Activated T-cell treated with anti-CD3 and anti-CD28 coated beads, Interleukin-2, amount 50 U/mL, for 4 hours (primary cell): ENCODE results near the gene CCM2. TPM values are rescaled to one million over a fixed set of nuclear protein-coding genes. Genes with fewer than 3 reads are reported as not detected.
A peak's percentile ranks its signal among the peaks of the same experiment; 100 is the strongest.

Experiments used
- ATAC-seq, 2 donors: fragments of 200-7000 bp; cut with Tn5 transposase; one replicate each; pipeline ENCODE4 v1.10.0; 2021
- DNase-seq: peaks from one replicate; pipeline ENCODE4 v3.0.0-alpha.2; 2020
- H3K27me3 Mint-ChIP-seq: one replicate; pipeline ENCODE4 v1.8.0; 2021; ENCODE audit warnings: low read depth, mixed read lengths
- H3K36me3 Mint-ChIP-seq: one replicate; pipeline ENCODE4 v1.8.0; 2022; ENCODE audit warnings: mixed read lengths; ENCODE audit not compliant: insufficient read depth
- H3K4me1 Mint-ChIP-seq: one replicate; pipeline ENCODE4 v1.8.0; 2021; ENCODE audit warnings: low read depth, mixed read lengths
- H3K4me3 Mint-ChIP-seq: one replicate; pipeline ENCODE4 v1.8.0; 2021; ENCODE audit warnings: mild to moderate bottlenecking, moderate library complexity, mixed read lengths
- H3K9me3 Mint-ChIP-seq: one replicate; pipeline ENCODE4 v1.8.0; 2021; ENCODE audit warnings: mixed read lengths
- total RNA-seq, 3 donors: library from RNA; stranded (reverse); gene quantifications; one replicate each; pipeline ENCODE4 v1.2.1, GENCODE V29; 2021

CCM2 gene
- total RNA-seq, 3 donors from 2014 or later = 35.9 to 38.2 (median 36.6) TPM

DNA sequence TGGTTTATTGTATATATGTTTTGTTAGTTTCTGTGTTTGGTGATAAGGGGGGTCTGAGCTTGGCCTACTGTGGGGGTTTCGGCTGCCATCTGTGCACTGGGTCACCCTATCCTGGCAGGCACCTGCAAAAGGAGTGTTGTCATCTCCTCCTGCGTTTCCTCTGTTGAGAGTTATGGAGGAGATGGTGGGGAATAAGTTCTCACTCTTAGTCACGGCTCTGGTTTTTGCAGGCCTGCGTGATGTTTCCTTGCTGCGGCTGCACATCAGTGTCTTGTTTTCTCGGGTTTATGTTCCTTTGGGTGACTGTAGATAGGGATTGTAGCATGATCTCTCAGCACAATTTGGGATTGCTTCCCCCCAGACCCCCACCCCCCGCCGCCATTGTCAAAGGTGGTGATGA, 36.8 kb downstream of the CCM2 start:
- Mint-ChIP-seq H3K27me3 (no peaks in the 10 kb centered on the region), H3K9me3 (no peaks in the 10 kb centered on the region), H3K4me3 (peak overlapping the region; percentile 66), H3K4me1 (peaks cover 73% of the 10 kb centered on the region), H3K36me3 (peaks cover 22% of the 10 kb centered on the region)
- ATAC-seq (peak; percentile 72 to 78), DNase-seq (no peak)

DNA sequence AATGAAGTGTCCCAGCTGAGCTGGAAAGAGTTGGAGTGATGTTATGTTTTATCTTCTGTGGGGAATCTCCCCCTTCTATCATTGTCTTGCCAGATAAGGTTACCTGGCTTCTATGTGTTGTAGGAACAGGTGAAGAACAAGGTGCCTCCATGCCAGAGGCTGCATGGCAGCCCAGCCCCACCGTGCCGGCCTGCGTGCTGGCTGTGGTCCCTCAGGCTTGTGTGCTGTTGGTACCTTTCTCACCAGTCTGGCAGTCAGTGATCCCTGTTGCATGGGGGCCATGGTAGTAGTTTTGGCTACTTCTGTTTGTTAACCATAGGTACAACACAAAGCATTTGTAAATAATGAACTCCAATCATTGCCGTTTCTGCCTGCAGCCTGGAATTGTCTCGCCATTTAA, 37.9 kb downstream of the CCM2 start:
- Mint-ChIP-seq H3K36me3 (peaks cover 27% of the 10 kb centered on the region), H3K27me3 (no peaks in the 10 kb centered on the region), H3K4me1 (peaks cover 68% of the 10 kb centered on the region), H3K9me3 (no peaks in the 10 kb centered on the region), H3K4me3 (no peak overlapping the region)
- DNase-seq (no peak), ATAC-seq (no peak)

DNA sequence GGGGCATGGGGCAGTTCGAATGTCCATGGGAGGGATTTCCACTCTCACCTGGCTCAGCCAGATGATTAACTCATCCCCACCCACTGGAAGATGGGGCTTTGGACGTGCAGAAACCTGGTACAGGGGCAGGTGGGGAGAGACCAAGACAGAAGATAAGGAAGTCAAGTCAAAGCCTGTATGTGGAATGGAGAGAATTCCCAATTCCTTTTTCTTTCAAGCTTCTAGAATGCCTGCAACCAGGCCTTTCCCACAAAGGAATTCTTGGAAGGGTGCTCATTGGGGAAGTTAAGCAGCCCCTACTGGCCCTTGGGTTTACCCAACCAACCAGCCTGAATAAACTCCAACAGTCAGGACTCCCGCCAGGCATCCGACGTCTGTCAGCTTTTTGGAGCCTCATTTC, 39.1 kb downstream of the CCM2 start:
- H3K4me3 Mint-ChIP-seq = no peak overlapping the region
- H3K9me3 Mint-ChIP-seq = no peaks in the 10 kb centered on the region
- ATAC-seq (no peak), DNase-seq (no peak)
- no peaks in the 10 kb centered on the region for H3K27me3 Mint-ChIP-seq
- H3K36me3 Mint-ChIP-seq = peaks cover 36% of the 10 kb centered on the region
- H3K4me1 Mint-ChIP-seq = peaks cover 64% of the 10 kb centered on the region

DNA sequence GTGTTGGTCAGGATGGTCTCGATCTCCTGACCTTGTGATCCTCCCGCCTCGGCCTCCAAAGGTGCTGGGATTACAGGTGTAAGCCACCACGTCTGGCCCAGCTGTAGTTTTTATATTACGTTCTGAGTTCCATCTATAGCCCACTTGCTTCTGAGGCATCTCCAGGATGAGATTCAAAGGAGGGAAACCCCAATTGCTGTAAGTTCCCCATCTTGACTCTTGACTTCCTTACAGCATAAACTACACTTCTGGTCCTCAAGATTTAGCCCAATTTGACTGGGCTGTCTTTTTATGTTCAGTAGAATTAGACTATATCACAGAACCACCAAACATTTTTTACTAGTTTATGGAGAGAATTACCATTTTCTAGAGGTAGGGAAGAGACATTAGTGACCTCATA, 44.3 kb downstream of the CCM2 start:
- H3K27me3 Mint-ChIP-seq = no peaks in the 10 kb centered on the region
- no peak overlapping the region for H3K4me3 Mint-ChIP-seq
- H3K36me3 Mint-ChIP-seq = peaks cover 45% of the 10 kb centered on the region
- ATAC-seq (no peak), DNase-seq (no peak)
- H3K9me3 Mint-ChIP-seq = no peaks in the 10 kb centered on the region
- H3K4me1 Mint-ChIP-seq = peaks cover 47% of the 10 kb centered on the region

DNA sequence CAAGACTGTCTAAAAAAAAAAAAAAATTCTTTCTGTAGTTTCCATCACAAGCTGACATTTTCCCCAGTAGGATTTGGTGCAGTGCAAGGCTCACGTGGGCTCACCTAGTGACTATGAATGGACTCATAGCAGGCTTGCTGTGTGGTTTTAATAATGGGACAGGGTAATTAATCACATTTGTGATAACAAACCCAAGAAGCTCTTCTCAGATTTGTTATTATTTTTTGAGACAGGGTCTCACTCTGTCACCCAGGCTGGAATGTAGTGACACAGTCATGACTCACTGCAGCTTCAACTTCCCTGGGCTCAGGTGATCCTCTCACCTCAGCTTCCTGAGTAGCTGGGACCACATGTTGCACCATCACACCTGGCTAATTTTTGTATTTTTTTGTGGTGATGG, 48.7 kb downstream of the CCM2 start:
- Mint-ChIP-seq H3K36me3 (peaks cover 29% of the 10 kb centered on the region), H3K9me3 (no peaks in the 10 kb centered on the region), H3K4me1 (peaks cover 45% of the 10 kb centered on the region), H3K27me3 (no peaks in the 10 kb centered on the region), H3K4me3 (no peak overlapping the region)
- ATAC-seq (peak; percentile 62 to 77), DNase-seq (no peak)

DNA sequence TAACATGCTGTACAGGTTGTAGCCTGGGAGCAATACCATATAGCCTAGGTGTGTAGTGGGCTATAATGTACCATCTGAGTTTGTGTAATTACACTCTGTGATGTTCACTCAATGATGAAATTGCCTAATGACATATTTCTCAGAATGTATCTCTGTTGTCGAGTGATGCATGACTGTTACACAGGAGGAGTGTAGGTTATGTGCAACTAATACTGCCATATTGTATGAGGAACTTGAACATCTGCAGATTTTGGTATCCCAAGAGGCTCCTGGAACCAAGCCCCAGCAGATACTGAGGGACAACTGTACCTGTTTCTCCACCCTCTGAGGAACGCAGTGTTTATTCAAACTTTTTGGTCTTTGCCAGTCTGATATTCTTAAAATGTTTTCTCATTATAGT, 50.2 kb downstream of the CCM2 start:
- peaks cover 49% of the 10 kb centered on the region for H3K4me1 Mint-ChIP-seq
- no peak overlapping the region for H3K4me3 Mint-ChIP-seq
- no peaks in the 10 kb centered on the region for H3K27me3 Mint-ChIP-seq
- peaks cover 28% of the 10 kb centered on the region for H3K36me3 Mint-ChIP-seq
- ATAC-seq (no peak), DNase-seq (no peak)
- no peaks in the 10 kb centered on the region for H3K9me3 Mint-ChIP-seq

DNA sequence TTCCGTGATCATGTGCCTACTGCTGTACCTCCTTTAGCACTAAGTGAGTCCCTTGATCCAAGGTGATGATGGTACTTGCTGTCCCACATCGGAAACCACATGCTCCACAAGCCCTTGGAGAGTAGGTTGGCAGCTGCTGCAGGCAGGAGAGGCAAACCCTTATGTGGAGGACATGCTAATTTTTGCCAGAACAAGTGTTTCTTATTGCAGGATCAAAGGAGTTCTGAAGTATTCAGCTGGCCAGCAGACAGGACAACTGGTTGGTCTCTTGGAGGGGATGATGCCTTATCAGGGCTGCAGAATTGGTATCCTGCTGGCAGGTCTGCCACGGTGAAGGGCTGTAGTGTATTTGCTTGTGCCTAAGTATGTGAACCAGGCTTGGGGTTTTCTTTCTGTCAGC, 52.0 kb downstream of the CCM2 start:
- H3K9me3 Mint-ChIP-seq = no peaks in the 10 kb centered on the region
- DNase-seq (no peak), ATAC-seq (no peak)
- H3K27me3 Mint-ChIP-seq = no peaks in the 10 kb centered on the region
- H3K36me3 Mint-ChIP-seq = peaks cover 28% of the 10 kb centered on the region
- peaks cover 56% of the 10 kb centered on the region for H3K4me1 Mint-ChIP-seq
- no peak overlapping the region for H3K4me3 Mint-ChIP-seq

DNA sequence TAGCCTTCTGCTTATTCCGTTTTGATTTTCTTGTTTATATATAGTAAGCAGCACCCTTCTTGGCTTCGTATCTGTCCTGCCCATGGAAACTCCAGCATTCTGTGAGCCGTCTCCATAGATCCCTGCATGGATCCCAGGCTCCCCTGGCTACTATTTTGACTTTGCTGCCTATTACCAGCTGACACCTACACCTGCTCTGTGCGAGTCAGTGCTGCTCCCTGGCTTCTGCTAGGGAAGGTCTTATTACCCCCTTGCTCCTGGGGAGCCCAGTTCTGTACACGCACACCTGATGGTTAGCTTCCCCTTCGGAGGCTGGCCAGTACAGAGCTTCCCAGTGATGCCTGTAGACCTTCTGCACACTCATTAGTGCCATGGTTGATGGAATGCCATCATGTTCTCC, 53.4 kb downstream of the CCM2 start:
- no peak overlapping the region for H3K4me3 Mint-ChIP-seq
- peaks cover 60% of the 10 kb centered on the region for H3K4me1 Mint-ChIP-seq
- peaks cover 29% of the 10 kb centered on the region for H3K36me3 Mint-ChIP-seq
- DNase-seq (no peak), ATAC-seq (no peak)
- H3K27me3 Mint-ChIP-seq = no peaks in the 10 kb centered on the region
- no peaks in the 10 kb centered on the region for H3K9me3 Mint-ChIP-seq

DNA sequence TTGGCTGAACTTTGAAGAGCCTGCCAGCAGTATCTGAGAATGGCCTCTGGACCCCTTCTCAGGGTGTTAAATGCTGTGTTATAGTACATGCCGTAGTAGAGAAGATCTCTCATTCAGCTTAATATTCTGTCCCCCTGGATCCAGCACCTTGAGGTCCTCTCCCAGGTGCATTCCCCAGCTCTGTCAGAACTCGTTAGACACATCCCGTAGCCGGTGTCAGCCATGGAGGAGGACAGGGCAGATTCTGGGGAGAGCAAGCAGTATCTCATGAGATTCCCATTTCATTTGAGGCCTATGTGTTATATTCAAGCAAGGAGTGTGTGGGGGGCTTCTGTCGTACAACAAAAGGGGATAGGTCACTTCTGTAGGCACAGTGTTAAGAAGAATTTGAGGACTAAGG, 53.9 kb downstream of the CCM2 start:
- ATAC-seq (no peak), DNase-seq (no peak)
- Mint-ChIP-seq H3K36me3 (peaks cover 31% of the 10 kb centered on the region), H3K9me3 (no peaks in the 10 kb centered on the region), H3K4me1 (peaks cover 57% of the 10 kb centered on the region), H3K27me3 (no peaks in the 10 kb centered on the region), H3K4me3 (no peak overlapping the region)

DNA sequence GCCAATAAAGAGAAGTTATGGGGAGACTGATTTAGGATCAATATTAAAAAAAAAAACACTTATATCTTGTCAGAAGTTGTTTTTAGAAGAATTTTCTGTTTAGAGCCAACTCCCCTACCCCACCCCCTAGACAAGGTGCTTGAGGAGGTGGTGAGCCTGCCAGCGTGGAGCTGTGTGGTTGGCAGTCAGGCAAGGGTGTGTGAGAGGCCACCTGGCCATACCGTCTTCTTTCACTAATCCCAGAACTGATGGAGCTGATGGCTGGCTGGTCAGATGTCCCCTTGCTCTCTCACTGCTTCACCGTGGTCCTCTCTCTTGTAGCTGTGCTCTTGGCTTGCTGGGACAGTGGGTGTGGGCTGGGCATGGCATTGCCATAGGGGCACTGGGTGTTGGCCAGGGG, 54.4 kb downstream of the CCM2 start:
- H3K27me3 Mint-ChIP-seq = no peaks in the 10 kb centered on the region
- ATAC-seq (no peak), DNase-seq (no peak)
- H3K9me3 Mint-ChIP-seq = no peaks in the 10 kb centered on the region
- H3K4me1 Mint-ChIP-seq = peaks cover 55% of the 10 kb centered on the region
- peaks cover 31% of the 10 kb centered on the region for H3K36me3 Mint-ChIP-seq
- H3K4me3 Mint-ChIP-seq = no peak overlapping the region

DNA sequence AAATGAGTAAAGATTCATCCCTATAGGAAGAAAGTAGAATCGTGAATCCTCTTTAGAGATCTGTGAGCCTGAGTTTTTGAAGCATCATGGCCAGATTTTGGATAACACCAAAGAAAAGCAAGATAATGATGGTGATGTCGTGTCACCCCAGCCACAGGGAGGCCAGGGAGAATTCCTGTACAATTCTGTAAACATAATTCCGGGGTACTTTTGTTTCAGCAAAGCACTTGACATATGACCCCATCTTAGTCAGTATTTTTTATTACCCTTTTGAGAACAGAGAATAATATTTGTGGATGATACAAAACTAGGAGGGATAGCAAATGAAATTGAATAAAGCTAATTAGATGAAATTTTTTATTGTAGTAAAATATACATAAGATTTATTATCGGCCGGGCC, 55.0 kb downstream of the CCM2 start:
- ATAC-seq (no peak), DNase-seq (no peak)
- no peaks in the 10 kb centered on the region for H3K27me3 Mint-ChIP-seq
- H3K4me1 Mint-ChIP-seq = peaks cover 57% of the 10 kb centered on the region
- H3K9me3 Mint-ChIP-seq = no peaks in the 10 kb centered on the region
- H3K36me3 Mint-ChIP-seq = peaks cover 31% of the 10 kb centered on the region
- no peak overlapping the region for H3K4me3 Mint-ChIP-seq

DNA sequence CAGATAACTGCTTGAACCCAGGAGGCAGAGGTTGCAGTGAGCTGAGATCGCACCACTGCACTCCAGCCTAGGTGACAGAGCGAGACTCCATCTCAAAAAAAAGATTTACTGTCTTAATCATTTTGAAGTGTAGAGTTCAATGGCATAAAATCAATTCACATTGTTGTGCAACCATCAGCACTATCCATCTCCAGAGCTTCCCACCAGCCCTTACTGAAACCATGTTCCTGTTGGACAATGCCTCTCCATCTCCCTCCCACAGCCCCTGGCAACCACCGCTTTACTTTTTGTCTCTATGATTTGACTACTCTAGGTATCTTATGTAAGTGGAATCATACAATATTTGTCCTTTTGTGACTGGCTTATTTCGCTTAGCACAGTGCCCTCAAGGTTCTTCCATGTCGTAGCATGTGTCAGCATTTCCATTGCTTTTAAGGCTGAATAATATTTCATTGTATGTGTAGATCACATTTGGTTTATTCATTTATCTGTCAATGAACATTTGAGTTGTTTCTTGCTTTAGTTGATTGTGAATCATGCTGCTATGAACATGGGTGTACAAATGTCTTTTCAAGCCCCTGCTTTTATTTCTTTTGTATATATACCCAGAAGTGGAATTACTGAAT, 55.7 kb downstream of the CCM2 start:
- Mint-ChIP-seq H3K36me3 (peaks cover 27% of the 10 kb centered on the region), H3K9me3 (no peaks in the 10 kb centered on the region), H3K27me3 (no peaks in the 10 kb centered on the region), H3K4me3 (no peak overlapping the region), H3K4me1 (peaks cover 62% of the 10 kb centered on the region)
- peak; percentile 27 to 56 for ATAC-seq
- no peak for DNase-seq

DNA sequence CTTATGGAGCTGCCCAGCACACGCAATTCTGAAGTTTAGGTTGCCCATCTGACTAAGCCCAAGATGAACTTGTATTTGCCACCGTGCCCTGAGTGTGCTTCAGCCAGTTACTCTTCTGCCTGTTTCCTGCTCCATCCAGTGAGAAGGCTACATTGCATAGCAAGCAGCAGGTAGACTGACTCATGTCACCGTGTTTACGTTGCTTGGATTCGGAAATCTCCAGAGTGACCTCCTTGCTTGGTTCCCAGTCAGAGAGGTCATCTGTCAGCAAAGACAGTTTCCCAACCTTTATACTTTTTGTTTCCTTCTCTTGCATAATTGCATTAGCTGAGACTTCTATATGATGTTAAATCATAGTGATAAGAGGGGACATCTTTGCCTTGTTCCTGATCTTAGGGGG, 57.9 kb downstream of the CCM2 start:
- DNase-seq (no peak), ATAC-seq (no peak)
- no peaks in the 10 kb centered on the region for H3K27me3 Mint-ChIP-seq
- H3K9me3 Mint-ChIP-seq = no peaks in the 10 kb centered on the region
- H3K4me3 Mint-ChIP-seq = no peak overlapping the region
- peaks cover 33% of the 10 kb centered on the region for H3K36me3 Mint-ChIP-seq
- peaks cover 73% of the 10 kb centered on the region for H3K4me1 Mint-ChIP-seq

DNA sequence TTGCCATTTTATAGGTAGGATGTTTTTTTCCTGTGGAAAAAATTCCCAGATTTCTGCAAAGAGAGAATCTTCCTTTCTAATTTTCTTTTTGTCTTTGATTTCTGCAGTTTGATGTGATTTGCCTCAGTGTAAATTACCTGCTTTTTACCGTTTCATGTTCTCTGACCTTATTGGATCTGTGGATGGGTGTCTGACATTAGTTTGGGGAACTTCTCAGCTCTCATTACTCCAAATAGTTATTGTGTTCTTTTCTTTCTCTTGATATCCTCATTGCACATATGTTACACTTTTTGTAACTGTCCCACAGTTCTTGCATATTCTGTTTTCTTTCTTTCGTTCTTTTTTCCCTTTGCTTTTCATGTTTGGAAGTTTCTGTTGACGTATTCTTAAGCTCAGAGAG, 60.3 kb downstream of the CCM2 start:
- peaks cover 52% of the 10 kb centered on the region for H3K4me1 Mint-ChIP-seq
- ATAC-seq (no peak), DNase-seq (no peak)
- H3K4me3 Mint-ChIP-seq = no peak overlapping the region
- no peaks in the 10 kb centered on the region for H3K27me3 Mint-ChIP-seq
- H3K36me3 Mint-ChIP-seq = peaks cover 29% of the 10 kb centered on the region
- H3K9me3 Mint-ChIP-seq = no peaks in the 10 kb centered on the region

DNA sequence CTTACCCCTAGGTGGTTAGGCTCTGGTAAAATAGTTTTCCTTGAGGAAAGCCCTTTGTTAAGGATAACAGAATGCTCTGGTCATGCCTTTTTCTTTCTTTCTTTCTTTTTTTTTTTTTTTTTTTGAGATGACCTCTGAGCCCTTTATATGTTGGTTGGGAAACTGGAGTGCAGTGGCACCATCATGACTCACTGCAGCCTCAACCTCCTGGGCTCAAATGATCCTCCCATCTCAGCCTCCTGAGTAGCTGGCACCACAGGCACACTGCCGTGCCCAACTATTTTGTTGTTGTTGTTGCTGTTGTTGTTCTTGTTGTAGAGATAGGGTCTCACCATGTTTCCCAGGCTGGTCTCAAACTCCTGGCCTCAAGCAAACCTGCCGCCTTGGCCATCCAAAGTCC, 61.4 kb downstream of the CCM2 start:
- DNase-seq (no peak), ATAC-seq (no peak)
- Mint-ChIP-seq H3K36me3 (peaks cover 27% of the 10 kb centered on the region), H3K4me3 (no peak overlapping the region), H3K4me1 (peaks cover 45% of the 10 kb centered on the region), H3K9me3 (no peaks in the 10 kb centered on the region), H3K27me3 (no peaks in the 10 kb centered on the region)
